GM19452 (cell line): ENCODE data around the gene OSBPL2.
A peak's percentile ranks its signal among the peaks of the same experiment; 100 is the strongest.

ENCODE experiments used
- ATAC-seq: cut with Tn5 transposase; IDR thresholded peaks from one replicate; pipeline ENCODE4 v1.9.1; 2021; ENCODE audit not compliant: unreplicated experiment

OSBPL2 gene

DNA sequence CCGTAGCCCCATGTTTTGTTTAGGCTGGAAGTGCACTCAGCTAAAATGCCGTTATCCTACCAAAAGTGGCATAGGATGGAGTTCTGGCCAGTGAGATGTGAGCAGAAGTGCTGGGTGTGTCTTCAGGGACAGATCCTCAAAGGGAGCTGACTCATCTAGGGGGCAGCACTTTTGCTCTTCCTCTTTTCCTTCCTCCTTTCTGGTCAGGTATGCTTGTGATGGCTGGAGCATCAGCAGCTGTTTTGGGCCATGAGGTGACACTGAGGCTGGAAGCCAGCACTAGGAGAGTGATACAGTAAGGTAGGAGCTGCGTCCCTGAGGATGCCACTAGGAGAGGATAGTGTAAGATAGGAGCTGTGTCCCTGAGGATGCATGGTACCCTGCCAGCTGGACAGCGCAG lies 4.6 kb upstream of the OSBPL2 start:
- ATAC-seq, result no peak

GRCh38 chr20:62234339-62234738 lies 4.0 kb upstream of the OSBPL2 start:
- no peak for ATAC-seq

- no peak for ATAC-seq
These were observed 3.1 kb upstream of the OSBPL2 start for GRCh38 chr20:62235001-62235776.

DNA sequence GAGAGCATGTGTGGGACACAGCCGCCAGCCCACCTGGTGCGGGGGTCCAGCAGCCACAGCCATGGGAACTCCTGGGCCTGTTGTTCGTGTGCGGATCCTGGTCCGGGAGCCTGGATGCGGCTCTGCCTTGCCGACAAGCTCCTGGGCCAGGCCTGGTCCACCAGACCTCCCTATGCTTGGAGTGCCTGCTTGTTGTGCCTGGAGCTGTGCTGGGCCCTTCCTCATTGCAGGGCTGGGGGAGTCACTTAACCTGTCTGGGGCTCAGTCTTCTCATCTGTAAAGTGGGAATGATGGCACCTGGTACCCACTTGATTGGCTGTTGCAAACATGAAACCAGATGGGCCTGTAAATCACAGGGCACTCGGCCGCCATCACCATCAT lies 2.6 kb upstream of the OSBPL2 start:
- ATAC-seq, result no peak

GRCh38 chr20:62236200-62236599 lies 2.1 kb upstream of the OSBPL2 start:
- no peak for ATAC-seq

GRCh38 chr20:62236766-62237513 lies 1.4 kb upstream of the OSBPL2 start:
- no peak for ATAC-seq

DNA sequence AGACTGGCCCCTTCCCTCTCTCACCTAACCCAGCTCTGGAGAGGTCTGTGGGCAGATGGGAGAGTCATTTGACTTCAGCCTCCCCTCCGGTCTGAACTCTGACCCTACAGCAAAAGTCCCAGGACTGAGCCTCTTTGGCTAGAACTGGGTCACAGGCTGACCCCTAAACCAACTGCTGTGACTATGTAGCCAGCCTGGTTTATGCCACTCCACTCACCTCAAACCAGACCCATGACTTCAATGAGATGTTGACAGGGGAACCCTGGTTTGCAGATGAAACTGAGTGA lies 864 bp upstream of the OSBPL2 start:
- no peak for ATAC-seq

DNA sequence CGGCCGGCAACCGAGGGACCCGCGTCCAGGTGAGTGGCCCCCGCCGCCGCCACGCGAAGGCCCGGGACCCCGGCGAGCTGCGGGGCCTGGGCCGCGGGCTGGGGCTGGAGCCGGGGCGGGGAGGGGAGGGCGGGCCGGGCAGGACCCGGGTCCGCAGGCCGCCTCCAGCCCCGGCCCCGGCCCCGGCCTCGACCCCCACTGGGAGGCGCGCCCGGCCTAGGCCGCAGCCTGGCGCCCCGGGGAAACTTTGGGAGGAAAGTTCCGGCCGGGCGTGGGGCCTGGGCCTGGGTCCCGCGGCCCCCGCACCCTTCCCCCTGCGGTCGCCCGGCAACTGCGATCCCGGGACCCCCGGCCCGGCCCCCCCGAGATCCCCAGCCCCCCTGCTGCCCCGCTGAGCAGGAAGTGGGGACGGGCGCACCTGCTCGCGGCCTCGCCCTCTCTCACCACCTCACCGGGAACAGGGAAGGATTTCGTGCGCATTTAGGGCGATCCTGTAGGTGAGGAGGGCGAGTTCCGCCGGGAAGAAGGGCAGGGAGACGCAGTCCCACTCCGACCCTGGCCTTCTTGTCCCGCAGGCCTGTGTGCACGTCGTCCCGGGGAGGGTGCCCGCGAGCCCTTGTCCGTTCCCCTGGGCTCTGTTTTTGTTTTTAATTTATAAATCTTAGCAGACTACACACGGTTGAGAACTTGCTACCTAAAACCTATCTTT lies 402 bp downstream of the OSBPL2 start:
- ATAC-seq, result peak; percentile 8

GRCh38 chr20:62239278-62239879 lies 1.1 kb downstream of the OSBPL2 start:
- ATAC-seq, result no peak

- ATAC-seq, result no peak
These were observed 1.8 kb downstream of the OSBPL2 start for GRCh38 chr20:62240020-62240685.

DNA sequence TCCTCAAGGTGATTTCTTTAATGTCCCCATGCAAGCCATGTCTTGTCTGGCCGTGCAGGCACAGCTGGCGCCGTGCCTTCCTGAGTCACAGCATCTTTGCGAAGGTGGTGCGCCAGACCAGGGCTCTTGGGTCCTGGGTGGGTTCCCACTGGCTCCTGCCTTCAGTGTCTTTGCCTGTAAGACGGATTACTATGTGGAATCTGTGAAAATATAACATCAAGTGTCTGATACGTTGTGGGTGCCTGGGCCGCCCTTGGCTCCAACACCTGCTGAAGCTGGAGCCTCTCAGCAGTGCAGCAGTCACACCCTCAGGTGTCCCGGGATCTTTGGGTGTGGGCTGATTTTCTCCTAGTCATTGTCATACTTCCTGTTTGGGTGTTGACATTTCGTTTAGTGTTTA lies 3.2 kb downstream of the OSBPL2 start:
- ATAC-seq, result no peak

GRCh38 chr20:62242176-62242575 lies 3.9 kb downstream of the OSBPL2 start:
- no peak for ATAC-seq

DNA sequence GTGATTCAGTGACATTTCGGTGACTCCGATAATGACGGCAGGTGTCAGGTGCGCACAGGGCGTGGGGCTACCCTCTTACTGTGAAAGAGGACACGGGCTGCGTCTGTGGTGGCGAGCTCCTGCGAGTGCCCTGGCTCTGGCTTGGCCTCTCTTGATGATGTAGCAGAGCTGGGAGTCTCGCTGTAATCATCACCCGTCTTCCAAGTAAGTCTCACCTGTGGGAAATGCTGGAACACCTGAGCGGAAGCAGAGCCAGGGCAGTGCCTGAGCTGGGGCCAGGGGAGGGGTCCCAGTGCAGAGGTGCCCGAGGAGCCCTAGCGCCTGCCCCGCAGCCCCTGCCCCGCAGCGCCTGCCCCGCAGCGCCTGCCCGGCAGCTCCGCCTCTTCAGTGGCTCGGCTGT lies 4.8 kb downstream of the OSBPL2 start:
- ATAC-seq, result no peak

GRCh38 chr20:62243906-62244515 lies 5.7 kb downstream of the OSBPL2 start:
- no peak for ATAC-seq

GRCh38 chr20:62244644-62245108 lies 6.4 kb downstream of the OSBPL2 start:
- no peak for ATAC-seq

GRCh38 chr20:62245911-62246280 lies 7.6 kb downstream of the OSBPL2 start:
- ATAC-seq, result no peak

GRCh38 chr20:62246431-62246830 lies 8.1 kb downstream of the OSBPL2 start:
- ATAC-seq, result no peak

GRCh38 chr20:62246872-62247652 lies 8.7 kb downstream of the OSBPL2 start:
- no peak for ATAC-seq

- no peak for ATAC-seq
These were observed 10.7 kb downstream of the OSBPL2 start for GRCh38 chr20:62248890-62249560.
